ENCODE data around the gene DCLK2.

GRCh38 chr4:150130933-150131332 is 52.7 kb downstream of the DCLK2 start:
- TF ChIP-seq CTCF (IDR thresholded peaks at IDR 0.05) (no peak), POLR2A (IDR thresholded peaks at IDR 0.05) (no peak)
